NCI-H748 treated with DMSO at 0.1 percent for 48 hours (cell line): ENCODE data around the gene TTC5.
"Not testable (repeated sequence)": the region's sequence is repeated elsewhere in the genome, so short reads cannot be mapped to it uniquely, and the experiment has no call there.

Experiments
- DNase-seq: peaks from one replicate; lab custom pipeline; 2025; lab: John Stamatoyannopoulos, UW

Gene TTC5

GRCh38 chr14:20302042-20302755 lies 3.6 kb downstream of the TTC5 start:
- no peak for DNase-seq

- no peak for DNase-seq
Measured at GRCh38 chr14:20295067-20295466, 10.7 kb downstream of the TTC5 start.

- DNase-seq, result no peak
Measured at GRCh38 chr14:20294636-20295035, 11.1 kb downstream of the TTC5 start.

GRCh38 chr14:20281998-20282397 lies 23.8 kb downstream of the TTC5 start:
- DNase-seq, result not testable (repeated sequence)

- not testable (repeated sequence) for DNase-seq
Measured at GRCh38 chr14:20280265-20280664, 25.5 kb downstream of the TTC5 start.

- DNase-seq, result no peak
Measured at GRCh38 chr14:20278414-20278813, 27.3 kb downstream of the TTC5 start.

GRCh38 chr14:20277409-20277808 lies 28.3 kb downstream of the TTC5 start:
- DNase-seq, result no peak

GRCh38 chr14:20274062-20274461 lies 31.7 kb downstream of the TTC5 start:
- DNase-seq, result no peak

- DNase-seq, result not testable (repeated sequence)
Measured at GRCh38 chr14:20264361-20264760, 41.4 kb downstream of the TTC5 start.

GRCh38 chr14:20262642-20263128 lies 43.1 kb downstream of the TTC5 start:
- DNase-seq, result no peak

GRCh38 chr14:20247646-20248246 lies 58.0 kb downstream of the TTC5 start:
- peak; percentile 5 for DNase-seq
